Left lobe of liver (tissue), 2 donors: Measurements from ENCODE around the gene HSPA9. TPM values are rescaled to one million over a fixed set of nuclear protein-coding genes. Genes with fewer than 3 reads are reported as not detected.

Experiments used
- ATAC-seq: fragments of 200-7000 bp; cut with Tn5 transposase; one replicate; pipeline ENCODE4 v1.9.1; 2020; ENCODE audit warnings: mild to moderate bottlenecking, moderate library complexity
- DNase-seq: peaks from one replicate; pipeline ENCODE4 v3.0.0-alpha.2; 2020; ENCODE audit warnings: low spot score
- total RNA-seq: library from RNA; stranded (reverse); gene quantifications from one replicate; pipeline ENCODE4 v1.2.1, GENCODE V29; 2021
- donor health status: DM: no; HTN: no; CAD: no; lungs with moderate emphysema.
- donor health status: DM: no; HTN: yes; CAD: no.

The HSPA9 gene
- 201 TPM for total RNA-seq

GRCh38 chr5:138575194-138576015 lies at the start of gene HSPA9:
TSS of gene HSPA9 (minus strand) at chr5:138575401. CDS start at chr5:138575318, 83 bp downstream.
- DNase-seq (peak; percentile 99), ATAC-seq (peak; percentile 87)

- DNase-seq (no peak), ATAC-seq (no peak)
Measured at GRCh38 chr5:138623053-138623452, 47.9 kb upstream of the HSPA9 start.

- no peak for ATAC-seq
- no peak for DNase-seq
Measured at GRCh38 chr5:138622051-138622450, 46.9 kb upstream of the HSPA9 start.

GRCh38 chr5:138620663-138621224 lies 45.5 kb upstream of the HSPA9 start:
- no peak for DNase-seq
- ATAC-seq, result no peak

GRCh38 chr5:138616508-138616907 lies 41.3 kb upstream of the HSPA9 start:
- DNase-seq, result no peak

GRCh38 chr5:138615461-138615860 lies 40.3 kb upstream of the HSPA9 start:
- DNase-seq, result no peak
- no peak for ATAC-seq

More at GRCh38 chr5:138616508-138616907, 41.3 kb upstream of the HSPA9 start:
- ATAC-seq, result no peak

- DNase-seq (no peak), ATAC-seq (peak; percentile 37)
Measured at GRCh38 chr5:138611678-138612218, 36.5 kb upstream of the HSPA9 start.

- ATAC-seq, result peak; percentile 44
- no peak for DNase-seq
Measured at GRCh38 chr5:138610918-138611677, 35.9 kb upstream of the HSPA9 start.

DNA sequence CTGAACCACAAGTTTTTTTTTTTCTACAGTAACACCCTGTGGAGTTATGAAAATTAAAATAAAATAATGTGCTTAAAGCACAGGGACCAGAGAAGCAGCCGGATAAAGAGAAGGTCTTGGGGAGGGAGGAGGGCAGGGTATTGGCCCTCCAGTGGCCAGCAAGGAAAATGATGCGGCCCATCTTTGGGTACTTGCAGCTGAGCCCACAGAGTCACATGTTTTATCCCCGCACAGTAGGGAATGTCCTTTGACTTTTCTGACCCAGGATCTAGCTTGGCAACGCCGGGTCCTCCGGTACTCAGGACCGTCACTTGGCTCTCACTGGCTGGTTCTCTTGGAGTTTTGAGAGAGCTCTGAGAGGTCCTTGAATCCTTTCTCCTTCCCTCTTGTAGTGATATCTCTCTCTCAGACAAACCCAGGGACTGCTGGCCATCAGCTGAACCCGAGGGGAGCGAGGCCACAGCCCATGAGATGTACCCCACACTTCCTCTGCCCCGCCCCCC lies 35.3 kb upstream of the HSPA9 start:
- peak; percentile 34 for ATAC-seq
- no peak for DNase-seq

DNA sequence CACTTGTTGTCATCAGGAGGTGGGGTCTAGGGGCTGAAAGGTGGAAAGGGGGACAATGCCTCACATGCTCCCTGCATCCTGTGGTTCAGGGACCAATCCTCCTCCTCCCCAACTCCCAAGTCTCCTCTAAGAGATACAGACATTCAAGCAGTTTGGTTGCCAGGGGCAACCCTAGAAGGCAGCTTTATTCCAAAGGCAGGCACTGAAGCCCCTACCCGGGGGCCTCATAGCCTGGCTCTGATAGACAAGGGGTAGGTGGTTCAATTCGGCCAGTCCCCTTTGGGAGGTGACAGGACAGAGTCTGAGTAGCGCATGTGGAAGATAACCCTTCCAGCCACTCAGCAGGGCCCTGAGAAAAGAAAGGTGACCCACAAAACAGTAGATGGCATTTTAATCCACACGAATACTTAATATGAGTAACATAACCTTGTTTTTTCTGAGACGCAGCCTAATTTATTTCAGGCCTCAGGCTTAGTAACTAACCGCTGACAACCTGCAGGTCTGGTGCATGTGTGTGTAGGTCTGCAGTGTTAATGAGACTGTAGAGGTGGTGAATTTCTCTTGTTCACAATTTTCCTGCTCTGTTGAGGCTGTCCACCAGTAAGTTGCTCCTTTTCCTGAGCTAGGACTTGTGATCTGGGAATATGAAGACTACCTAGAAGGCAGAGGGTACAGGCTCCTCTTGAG lies 31.3 kb upstream of the HSPA9 start:
- DNase-seq, result no peak
- no peak for ATAC-seq

DNA sequence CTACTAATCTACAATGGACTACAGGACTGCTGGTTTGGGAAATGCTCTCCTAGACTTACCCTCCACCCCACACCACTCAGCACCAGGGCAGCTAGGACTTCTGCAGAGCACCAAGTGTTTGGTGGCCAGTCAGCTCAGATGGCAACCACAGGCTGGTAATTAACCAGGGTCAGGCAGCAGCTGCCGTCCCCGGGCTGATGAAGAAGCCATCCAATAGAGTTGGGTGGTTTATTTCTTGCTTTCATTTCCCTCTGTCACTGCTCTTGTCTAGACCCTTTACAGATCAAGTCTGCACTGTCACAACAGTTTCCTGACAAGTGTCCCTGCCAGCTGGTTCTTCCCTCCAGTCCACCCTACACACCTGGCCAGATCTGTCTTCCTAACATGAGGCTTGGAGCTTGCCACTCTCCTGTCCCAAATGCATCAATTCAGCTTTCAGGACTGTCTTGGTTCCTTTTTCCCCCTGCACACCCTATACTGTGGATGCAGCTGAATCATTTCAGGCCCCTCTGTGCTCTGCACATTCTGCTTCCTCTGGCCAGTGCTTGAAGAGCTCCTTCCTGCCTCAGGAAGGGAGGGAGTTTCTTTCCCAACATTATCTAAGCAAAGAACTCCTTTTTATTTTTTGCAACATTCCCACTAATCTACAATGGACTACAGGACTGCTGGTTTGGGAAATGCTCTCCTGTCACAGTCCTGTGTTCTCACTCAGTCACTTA lies 30.2 kb upstream of the HSPA9 start:
- DNase-seq (no peak), ATAC-seq (peak; percentile 52)

DNA sequence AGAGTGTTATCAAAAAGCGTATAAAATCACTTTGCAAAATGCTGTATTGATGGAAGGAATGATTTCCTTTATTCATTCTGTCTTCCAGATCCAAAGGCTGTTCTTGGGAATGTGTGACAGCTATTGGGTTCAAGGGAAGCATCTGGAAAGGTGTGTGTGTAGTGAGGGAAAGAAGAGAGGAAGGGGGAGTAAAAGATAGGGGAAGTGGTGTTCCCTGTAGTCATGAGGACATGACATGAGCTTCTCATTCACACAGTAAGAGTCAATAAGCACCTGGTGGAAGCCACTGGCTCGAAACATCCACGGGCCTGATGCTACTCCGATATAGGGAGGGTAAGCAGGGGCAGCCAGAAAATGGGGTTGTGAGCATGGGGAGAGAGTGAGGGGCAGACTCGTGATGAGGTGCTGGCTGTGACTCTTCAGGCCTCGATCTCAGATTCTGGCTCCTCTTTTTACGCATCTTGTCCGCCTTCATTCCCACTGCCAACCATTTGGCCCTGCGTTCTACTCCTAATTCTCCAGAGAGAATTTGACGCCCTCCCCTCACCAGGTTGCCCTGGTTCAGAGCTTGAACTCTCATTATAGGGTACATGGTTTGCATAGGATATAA lies 29.1 kb upstream of the HSPA9 start:
- DNase-seq (no peak), ATAC-seq (no peak)

GRCh38 chr5:138603249-138603920 lies 28.2 kb upstream of the HSPA9 start:
- DNase-seq, result no peak
- ATAC-seq, result no peak

- DNase-seq (no peak), ATAC-seq (no peak)
Measured at GRCh38 chr5:138602371-138603000, 27.3 kb upstream of the HSPA9 start.

DNA sequence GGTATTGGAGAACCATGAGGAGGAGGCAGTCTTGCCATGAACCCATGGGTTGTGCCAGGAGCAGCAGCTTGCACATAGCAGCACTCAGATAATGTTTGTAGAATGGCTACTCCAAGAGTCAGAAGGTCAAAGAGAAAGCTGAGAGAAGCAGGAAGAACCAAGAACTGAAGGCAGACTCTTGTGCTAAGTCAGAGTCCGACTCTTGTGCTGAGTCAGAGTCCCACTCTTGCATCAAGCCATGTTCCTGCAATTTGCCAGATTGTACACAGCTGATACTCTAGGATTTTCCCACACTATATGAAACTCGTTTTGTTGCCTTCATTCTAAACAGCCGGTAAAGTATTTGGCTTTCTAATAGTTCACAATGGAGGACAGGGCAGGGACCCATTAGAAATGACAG lies 26.2 kb upstream of the HSPA9 start:
- DNase-seq (no peak), ATAC-seq (peak; percentile 43)

- no peak for ATAC-seq
Measured at GRCh38 chr5:138600446-138600845, 25.2 kb upstream of the HSPA9 start.

GRCh38 chr5:138597661-138598400 lies 22.6 kb upstream of the HSPA9 start:
- no peak for ATAC-seq
- DNase-seq, result no peak

More at GRCh38 chr5:138600446-138600845, 25.2 kb upstream of the HSPA9 start:
- DNase-seq, result no peak
